Esophagus mucosa (tissue), 1 donor: Measurements from ENCODE around the gene CCDC12. TPM values are rescaled to one million over a fixed set of nuclear protein-coding genes. Genes with fewer than 3 reads are reported as not detected.
A peak's percentile ranks its signal among the peaks of the same experiment; 100 is the strongest.
"Not testable (repeated sequence)": the region's sequence is repeated elsewhere in the genome, so short reads cannot be mapped to it uniquely, and the experiment has no call there.

Experiments
- ATAC-seq: fragments of 200-7000 bp; cut with Tn5 transposase; one replicate; pipeline ENCODE4 v1.9.1; 2020
- total RNA-seq: library from RNA; stranded (reverse); gene quantifications from one replicate; pipeline ENCODE4 v1.2.4, GENCODE V29; 2023
- donor health status: DM: yes; HTN: yes; CAD: no.

The CCDC12 gene
- total RNA-seq, 1 donor from 2014 or later, result 50.2 TPM

GRCh38 chr3:46978985-46979944 is 2.7 kb upstream of the CCDC12 start, which contains the start of gene NBEAL2:
Gene NBEAL2 (plus strand): TSS chr3:46979666. CDS start chr3:46979862, 196 bp downstream.
- ATAC-seq, result peak; percentile 78

- ATAC-seq, result no peak
These were observed 1.8 kb upstream of the CCDC12 start for GRCh38 chr3:46978381-46978780.

GRCh38 chr3:46977811-46978195 is 1.3 kb upstream of the CCDC12 start:
- no peak for ATAC-seq

GRCh38 chr3:46974421-46975171 is 1.9 kb downstream of the CCDC12 start:
- no peak for ATAC-seq

- no peak for ATAC-seq
These were observed 4.1 kb downstream of the CCDC12 start for GRCh38 chr3:46972396-46972795.

- ATAC-seq, result no peak
These were observed 4.8 kb downstream of the CCDC12 start for GRCh38 chr3:46971742-46972141.

- ATAC-seq, result no peak
These were observed 5.4 kb downstream of the CCDC12 start for GRCh38 chr3:46971151-46971550.

GRCh38 chr3:46970391-46971091 is 6.0 kb downstream of the CCDC12 start:
- peak; percentile 5 for ATAC-seq

GRCh38 chr3:46968783-46969428 is 7.6 kb downstream of the CCDC12 start:
- no peak for ATAC-seq

- no peak for ATAC-seq
These were observed 9.7 kb downstream of the CCDC12 start for GRCh38 chr3:46966811-46967210.

- no peak for ATAC-seq
These were observed 11.4 kb downstream of the CCDC12 start for GRCh38 chr3:46965151-46965550.

- not testable (repeated sequence) for ATAC-seq
These were observed 12.4 kb downstream of the CCDC12 start for GRCh38 chr3:46964038-46964590.

- ATAC-seq, result no peak
These were observed 13.6 kb downstream of the CCDC12 start for GRCh38 chr3:46962990-46963389.

GRCh38 chr3:46962427-46962826 is 14.1 kb downstream of the CCDC12 start:
- no peak for ATAC-seq

- peak; percentile 26 for ATAC-seq
These were observed 15.7 kb downstream of the CCDC12 start for GRCh38 chr3:46960835-46961234.

- peak; percentile 93 for ATAC-seq
These were observed 16.4 kb downstream of the CCDC12 start for GRCh38 chr3:46960081-46960701.

GRCh38 chr3:46959161-46959511 is 17.4 kb downstream of the CCDC12 start:
- peak; percentile 22 for ATAC-seq

GRCh38 chr3:46958467-46959160 is 17.9 kb downstream of the CCDC12 start:
- ATAC-seq, result no peak

GRCh38 chr3:46957092-46957820 is 19.3 kb downstream of the CCDC12 start:
- no peak for ATAC-seq

GRCh38 chr3:46955801-46956259 is 20.7 kb downstream of the CCDC12 start:
- ATAC-seq, result no peak
